ENCODE measurements around the gene PADI1. TPM values are rescaled to one million over a fixed set of nuclear protein-coding genes. Genes with fewer than 3 reads are reported as not detected.

Gene PADI1
- polyA plus RNA-seq, 1 donor from 2014 or later: 0.66 TPM

- Histone ChIP-seq H3K9me2 (ENCODE audit: insufficient read depth, low read length) (no peaks in the 10 kb centered on the region), H3K4me3 (ENCODE audit: low read length) (no peak overlapping the region), H2AFZ (ENCODE audit: low read depth, low read length) (no peak overlapping the region), H3K9me3 (ENCODE audit: low read length) (no peaks in the 10 kb centered on the region), H3K9ac (ENCODE audit: low read length) (no peak overlapping the region), H3K27ac (ENCODE audit: low read length) (no peak overlapping the region), H3K4me2 (ENCODE audit: low read length) (no peak overlapping the region), H3K79me2 (replicated peaks; ENCODE audit: insufficient read depth, low read length) (no peaks in the 10 kb centered on the region), H3K36me3 (ENCODE audit: insufficient read depth, low read length) (no peaks in the 10 kb centered on the region), H3K27me3 (ENCODE audit: insufficient read depth, low read depth, low read length) (no peaks in the 10 kb centered on the region), H4K20me1 (ENCODE audit: insufficient read depth) (no peaks in the 10 kb centered on the region), H3F3A (ENCODE audit: insufficient read depth, low read length, poor library complexity, severe bottlenecking) (no peaks in the 10 kb centered on the region)
- no peak for TF ChIP-seq CTCF (IDR thresholded peaks at IDR 0.05; ENCODE audit: poor library complexity, severe bottlenecking)
These were observed 7.1 kb downstream of the PADI1 start for GRCh38 chr1:17212009-17212408.

GRCh38 chr1:17212487-17213121 is 7.7 kb downstream of the PADI1 start:
- no peaks in the 10 kb centered on the region for H3K9me2 ChIP-seq (ENCODE audit: insufficient read depth, low read length)
- H2AFZ ChIP-seq (ENCODE audit: low read depth, low read length): no peak overlapping the region
- H3F3A ChIP-seq (ENCODE audit: insufficient read depth, low read length, poor library complexity, severe bottlenecking): no peaks in the 10 kb centered on the region
- TF ChIP-seq CTCF (IDR thresholded peaks at IDR 0.05; ENCODE audit: poor library complexity, severe bottlenecking): no peak
- TF ChIP-seq EP300 (conservative IDR thresholded peaks at IDR 0.05; ENCODE audit: poor library complexity, severe bottlenecking): no peak
- TF ChIP-seq EZH2 (IDR thresholded peaks at IDR 0.05; ENCODE audit: borderline replicate concordance, insufficient read depth, low read length, poor library complexity, severe bottlenecking): no peak
- TF ChIP-seq POLR2AphosphoS5 (IDR thresholded peaks at IDR 0.05): no peak
- no peak for TF ChIP-seq SMC3 (conservative IDR thresholded peaks at IDR 0.05; ENCODE audit: poor library complexity)
- no peak for TF ChIP-seq RAD21 (conservative IDR thresholded peaks at IDR 0.05)
- no peak for TF ChIP-seq TAF1 (IDR thresholded peaks at IDR 0.05; ENCODE audit: low read depth)
- TF ChIP-seq REST (IDR thresholded peaks at IDR 0.05; ENCODE audit: borderline replicate concordance): no peak
- TF ChIP-seq MXI1 (conservative IDR thresholded peaks at IDR 0.05; ENCODE audit: poor library complexity, severe bottlenecking): no peak
- H3K4me3 ChIP-seq (ENCODE audit: low read length): no peak overlapping the region
- no peak overlapping the region for H3K27ac ChIP-seq (ENCODE audit: low read length)
- no peak overlapping the region for H3K4me2 ChIP-seq (ENCODE audit: low read length)
- no peaks in the 10 kb centered on the region for H3K36me3 ChIP-seq (ENCODE audit: insufficient read depth, low read length)
- H3K27me3 ChIP-seq (ENCODE audit: insufficient read depth, low read depth, low read length): no peaks in the 10 kb centered on the region
- no peak overlapping the region for H3K9ac ChIP-seq (ENCODE audit: low read length)
- H3K79me2 ChIP-seq (replicated peaks; ENCODE audit: insufficient read depth, low read length): no peaks in the 10 kb centered on the region
- H3K9me3 ChIP-seq (ENCODE audit: low read length): no peaks in the 10 kb centered on the region
- H4K20me1 ChIP-seq (ENCODE audit: insufficient read depth): no peaks in the 10 kb centered on the region

All from neural cell (in vitro differentiated cells).